Ovary (tissue), 9 donors: ENCODE results near the gene DHRS9. TPM values are rescaled to one million over a fixed set of nuclear protein-coding genes. Genes with fewer than 3 reads are reported as not detected.

Source experiments
- DNase-seq, 5 donors: peaks; one replicate each; pipeline ENCODE4 v3.0.0-alpha.2; 2019 to 2020
- H3K27ac ChIP-seq, 2 donors: fragments of 200-600 bp; one replicate each; pipeline versions ENCODE4 v1.5.1 to v1.8.0; 2019 to 2022
- H3K27me3 ChIP-seq: fragments of 200-600 bp; one replicate; pipeline ENCODE4 v1.8.0; 2022
- H3K36me3 ChIP-seq: fragments of 200-600 bp; sonication (generic); one replicate; pipeline ENCODE4 v1.5.1; 2019
- H3K4me1 ChIP-seq: one replicate; pipeline ENCODE4 v1.8.1; 2013; ENCODE audit warnings: mild to moderate bottlenecking, moderate library complexity; ENCODE audit not compliant: insufficient read depth
- H3K4me3 ChIP-seq: fragments of 200-600 bp; sonication (generic); one replicate; pipeline ENCODE4 v1.5.1; 2017
- H3K9me3 ChIP-seq, 2 donors: fragments of 200-600 bp in 1 of 2; sonication (generic) in 1 of 2; one replicate each; pipeline versions ENCODE4 v1.5.1 to v1.8.1; 2013 to 2019; ENCODE audit warnings: mild to moderate bottlenecking in 1 of 2, moderate library complexity in 1 of 2
- CTCF ChIP-seq, 3 donors: fragments of 450-650 bp in 2 of 3; fragments of 200-600 bp in 1 of 3; IDR thresholded peaks; one replicate each; pipeline versions ENCODE4 v1.5.1 to v1.8.0; 2016 to 2022; ENCODE audit warnings: antibody characterized with exemption in 3 of 3, mild to moderate bottlenecking in 1 of 3
- EP300 ChIP-seq: sonication (generic); formaldehyde crosslinking; IDR thresholded peaks from one replicate; pipeline ENCODE4 v1.6.1; 2017; ENCODE audit warnings: antibody characterized with exemption
- POLR2A ChIP-seq: fragments of 450-650 bp; IDR thresholded peaks from one replicate; pipeline ENCODE4 v1.6.1; 2017; ENCODE audit warnings: antibody characterized with exemption, mild to moderate bottlenecking, moderate library complexity
- WGBS, 3 donors: extraction: QIAGEN DNeasy Blood & Tissue Kit in 1 of 3; methylation state at CpG; one replicate each; pipeline versions ENCODE4 v1.1.5 to v1.1.7; 2013 to 2017; 5-methylcytosine and 5-hydroxymethylcytosine counted together
- intact Hi-C, 4 donors: fragments of 100-400 bp; cut with DNase I; formaldehyde crosslinking; loops; one replicate each; pipeline versions ENCODE4 v1.11.0 to v1.15.1; 2022 to 2023
- polyA plus RNA-seq, 2 donors: library from polyadenylated mRNA; stranded (reverse); fragments of 200-250 nt in 1 of 2; fragments of 350-450 nt in 1 of 2; fragmentation: Illumina TruSeq in 1 of 2; extraction: RNeasy Lipid Tissue Mini Kit (QIAGEN cat#74804) in 1 of 2; gene quantifications; one replicate each; pipeline ENCODE4 v1.2.3, GENCODE V29; 2013 to 2014
- total RNA-seq, 7 donors: library from RNA; depleted of rRNA in 2 of 7; stranded (reverse); fragments of >200 nt in 2 of 7; fragmentation: NEBNext Ultra II Directional in 3 of 7; extraction: Animal tissue kit (Norgen Biotek cat#: 25700) in 3 of 7; gene quantifications; one replicate each; pipeline versions ENCODE4 v1.1.0 to v1.2.4, GENCODE V29; 2016 to 2023
- donor health status: DM: no; HTN: no; CAD: no; lungs with moderate emphysema.
- donor health status: DM: no; HTN: no; CAD: no.
- donor health status: Bipolar disorder and iron deficiency.
- donor health status: DM: yes; HTN: yes; CAD: no.
- donor health status: DM: no; HTN: no; CAD: no.
- donor health status: DM: yes; HTN: yes; CAD: no.

DHRS9 gene
- total and polyA plus RNA-seq, 9 donors, result 0.23 to 19.5 (median 0.37) TPM; not detected in 1

GRCh38 chr2:169089182-169089581 lies 19.8 kb downstream of the DHRS9 start:
- no peaks in the 10 kb centered on the region for H3K27me3 ChIP-seq
- intact Hi-C loops, result no loop called here
- no peaks in the 10 kb centered on the region for H3K4me1 ChIP-seq
- no peak for DNase-seq
- TF ChIP-seq EP300 (no peak), POLR2A (no peak), CTCF (IDR thresholded peaks at IDR 0.05) (no peak)
- H3K4me3 ChIP-seq, result no peak overlapping the region
- WGBS, 3 donors, result 60 to 79% (median 63%) methylated on average over 2 of the region's 2 CpGs
- no peaks in the 10 kb centered on the region for H3K9me3 ChIP-seq
- H3K27ac ChIP-seq, result no peak overlapping the region
- H3K36me3 ChIP-seq, result no peaks in the 10 kb centered on the region

- intact Hi-C loops, result no loop called here
- TF ChIP-seq POLR2A (no peak), CTCF (IDR thresholded peaks at IDR 0.05) (no peak), EP300 (no peak)
- H3K36me3 ChIP-seq, result no peaks in the 10 kb centered on the region
- no peaks in the 10 kb centered on the region for H3K27me3 ChIP-seq
- no peaks in the 10 kb centered on the region for H3K9me3 ChIP-seq
- DNase-seq, result no peak
- WGBS, 3 donors, result 68 to 71% (median 69%) methylated on average over 6 of the region's 6 CpGs
- no peaks in the 10 kb centered on the region for H3K4me1 ChIP-seq
- H3K27ac ChIP-seq, result no peak overlapping the region
- no peak overlapping the region for H3K4me3 ChIP-seq
Measured at GRCh38 chr2:169090133-169090820, 20.9 kb downstream of the DHRS9 start.

GRCh38 chr2:169091256-169091655 lies 21.9 kb downstream of the DHRS9 start:
- intact Hi-C loops, result no loop called here
- WGBS, 3 donors, result 83 to 95% (median 87%) methylated on average over 3 of the region's 3 CpGs
- no peaks in the 10 kb centered on the region for H3K9me3 ChIP-seq
- H3K4me1 ChIP-seq, result no peaks in the 10 kb centered on the region
- no peaks in the 10 kb centered on the region for H3K27me3 ChIP-seq
- DNase-seq, result no peak
- TF ChIP-seq EP300, result no peak
- H3K27ac ChIP-seq, result no peak overlapping the region
- H3K4me3 ChIP-seq, result no peak overlapping the region
- H3K36me3 ChIP-seq, result no peaks in the 10 kb centered on the region

GRCh38 chr2:169091761-169092519 lies 22.6 kb downstream of the DHRS9 start:
- no peak overlapping the region for H3K4me3 ChIP-seq
- no peaks in the 10 kb centered on the region for H3K27me3 ChIP-seq
- intact Hi-C loops, result no loop called here
- no peaks in the 10 kb centered on the region for H3K9me3 ChIP-seq
- no peak overlapping the region for H3K27ac ChIP-seq
- no peaks in the 10 kb centered on the region for H3K36me3 ChIP-seq
- H3K4me1 ChIP-seq, result no peaks in the 10 kb centered on the region
- no peak for DNase-seq
- 63 to 70% (median 67%) methylated on average over 8 of the region's 8 CpGs for WGBS, 3 donors
- TF ChIP-seq CTCF (IDR thresholded peaks at IDR 0.05), result no peak
- no peak for TF ChIP-seq EP300
- TF ChIP-seq POLR2A, result no peak

GRCh38 chr2:169093535-169093934 lies 24.2 kb downstream of the DHRS9 start:
- intact Hi-C loops, result no loop called here
- Histone ChIP-seq H3K4me1 (no peaks in the 10 kb centered on the region), H3K27me3 (no peaks in the 10 kb centered on the region), H3K36me3 (no peaks in the 10 kb centered on the region), H3K27ac (no peak overlapping the region), H3K4me3 (no peak overlapping the region), H3K9me3 (no peaks in the 10 kb centered on the region)
- no peak for DNase-seq
- WGBS, 3 donors, result 44 to 54% (median 50%) methylated on average over 2 of the region's 2 CpGs
- no peak for TF ChIP-seq EP300
- no peak for TF ChIP-seq POLR2A
- no peak for TF ChIP-seq CTCF (IDR thresholded peaks at IDR 0.05)
